Fibroblast of skin of left biceps (primary cell): ENCODE results near the gene PTCH1.
A peak's percentile ranks its signal among the peaks of the same experiment; 100 is the strongest.

ENCODE experiments used
- DNase-seq, 2 experiments: peaks; one replicate each; pipeline ENCODE4 v3.0.0-alpha.2; 2013; ENCODE audit warnings: low read depth in 2 of 2

PTCH1 gene

GRCh38 chr9:95440447-95440846 is 76.3 kb downstream of the PTCH1 start:
- DNase-seq: no peak

GRCh38 chr9:95438561-95439357 is 78.0 kb downstream of the PTCH1 start:
- no peak for DNase-seq

- no peak for DNase-seq
These were observed 79.2 kb downstream of the PTCH1 start for GRCh38 chr9:95437559-95437958.

GRCh38 chr9:95436416-95436815 is 80.4 kb downstream of the PTCH1 start:
- DNase-seq: no peak

- DNase-seq: no peak
These were observed 81.6 kb downstream of the PTCH1 start for GRCh38 chr9:95435074-95435728.

- no peak for DNase-seq
These were observed 82.4 kb downstream of the PTCH1 start for GRCh38 chr9:95434116-95435073.

GRCh38 chr9:95433096-95433819 is 83.5 kb downstream of the PTCH1 start:
- DNase-seq: no peak

- DNase-seq: no peak
These were observed 85.5 kb downstream of the PTCH1 start for GRCh38 chr9:95431286-95431685.

GRCh38 chr9:95429948-95430620 is 86.7 kb downstream of the PTCH1 start:
- no peak for DNase-seq

- peak in 1 of 2 experiments; percentile 21 for DNase-seq
These were observed 87.7 kb downstream of the PTCH1 start for GRCh38 chr9:95429096-95429495.

GRCh38 chr9:95425910-95426551 is 90.7 kb downstream of the PTCH1 start:
- DNase-seq: no peak

GRCh38 chr9:95422650-95423049 is 94.1 kb downstream of the PTCH1 start:
- no peak for DNase-seq

GRCh38 chr9:95420518-95420917 is 96.3 kb downstream of the PTCH1 start:
- no peak for DNase-seq

- no peak for DNase-seq
These were observed 97.3 kb downstream of the PTCH1 start for GRCh38 chr9:95419444-95419843.

GRCh38 chr9:95415158-95415557 is 101.6 kb downstream of the PTCH1 start:
- peak in 1 of 2 experiments; percentile 23 for DNase-seq

GRCh38 chr9:95413793-95414192 is 103.0 kb downstream of the PTCH1 start:
- DNase-seq: no peak

GRCh38 chr9:95411054-95411892 is 105.5 kb downstream of the PTCH1 start:
- no peak for DNase-seq

- DNase-seq: peak; percentile 85 to 86
These were observed 106.9 kb downstream of the PTCH1 start for GRCh38 chr9:95409650-95410426.

- no peak for DNase-seq
These were observed 109.2 kb downstream of the PTCH1 start for GRCh38 chr9:95407524-95407923.
